ENCODE data around the gene TXNRD1. TPM values are rescaled to one million over a fixed set of nuclear protein-coding genes. Genes with fewer than 3 reads are reported as not detected.

The TXNRD1 gene
- total RNA-seq, 1 experiment from 2014 or later: 327 TPM

GRCh38 chr12:104274811-104275210, 59.2 kb downstream of the TXNRD1 start:
- DNase-seq (ENCODE audit: low read depth, low spot score): no peak

More at GRCh38 chr12:104274811-104275210, 59.2 kb downstream of the TXNRD1 start:
- POLR2A ChIA-PET: interaction anchor here (1.3 to 5.5 kb wide), 3 partner anchors 13 to 54 kb away, joined by 3 to 56 read pairs (median 5); no protein-coding TSS in a partner anchor
- Histone ChIP-seq H4K20me1 (ENCODE audit: insufficient read depth) (no peaks in the 10 kb centered on the region), H3K27me3 (ENCODE audit: insufficient read depth, low read length) (no peaks in the 10 kb centered on the region), H3K4me1 (ENCODE audit: control insufficient read depth in 1 of 2, insufficient read depth in 2 of 2, low read length in 2 of 2) (peaks cover 43 to 77% of the 10 kb centered on the region in 2 experiments), H3K27ac (ENCODE audit: low read depth, low read length) (no peak overlapping the region), H3K9me2 (ENCODE audit: insufficient read depth) (no peaks in the 10 kb centered on the region), H3K4me2 (ENCODE audit: low read length) (no peak overlapping the region), H3K4me3 (replicated peaks in 1 of 2; ENCODE audit: low read depth in 1 of 2, low read length in 2 of 2) (no peak overlapping the region), H3K36me3 (ENCODE audit: control insufficient read depth in 1 of 2, insufficient read depth in 2 of 2, low read length in 2 of 2) (no peaks in the 10 kb centered on the region), H3K9me3 (ENCODE audit: control insufficient read depth in 1 of 2, insufficient read depth in 1 of 2, low read depth in 1 of 2, low read length in 2 of 2) (no peaks in the 10 kb centered on the region), H2AFZ (ENCODE audit: low read depth, low read length, poor library complexity, severe bottlenecking) (no peak overlapping the region), H3K9ac (ENCODE audit: low read length) (no peak overlapping the region), H3K79me2 (ENCODE audit: insufficient read depth, low read length) (no peaks in the 10 kb centered on the region)
- CTCF ChIA-PET: no interaction called here
- RAD21 ChIA-PET (ENCODE audit: low non-redundant PET in 1 of 2, low total read pairs in 2 of 2, uncharacterized antibody in 2 of 2, unreplicated experiment in 2 of 2): no interaction called here
- no TSS peak for BruUV-seq (replicated peaks)
- intact Hi-C loops (cut with micrococcal nuclease): no loop called here
- ATAC-seq: no peak
- TF ChIP-seq POLR2AphosphoS5 (IDR thresholded peaks at IDR 0.05; ENCODE audit: low read depth, low read length): no peak
- no peak for TF ChIP-seq SIN3A (IDR thresholded peaks at IDR 0.05; ENCODE audit: low read depth)
- no peak for TF ChIP-seq CBX3 (IDR thresholded peaks at IDR 0.05; ENCODE audit: low read depth)
- no peak for TF ChIP-seq SRF (IDR thresholded peaks at IDR 0.05; ENCODE audit: low read depth)
- no peak for TF ChIP-seq ZFX (IDR thresholded peaks at IDR 0.05)
- TF ChIP-seq ZBTB33 (IDR thresholded peaks at IDR 0.05; ENCODE audit: extremely low read depth, insufficient replicate concordance, low read length): no peak
- TF ChIP-seq FOSL1 (IDR thresholded peaks at IDR 0.05; ENCODE audit: low read depth): no peak
- no peak for TF ChIP-seq YY1 (IDR thresholded peaks at IDR 0.05; ENCODE audit: extremely low read depth, insufficient replicate concordance, low read depth, low read length)
- no peak for TF ChIP-seq REST (IDR thresholded peaks at IDR 0.05; ENCODE audit: low read depth)
- no peak for TF ChIP-seq EZH2 (IDR thresholded peaks at IDR 0.05)
- TF ChIP-seq TCF7L2 (IDR thresholded peaks at IDR 0.05; ENCODE audit: borderline replicate concordance, extremely low read depth, insufficient read depth, insufficient read length): no peak
- no peak for TF ChIP-seq ZNF274 (IDR thresholded peaks at IDR 0.05; ENCODE audit: low read depth, low read length)
- TF ChIP-seq RAD21 (IDR thresholded peaks at IDR 0.05; ENCODE audit: low read depth): no peak
